Measurements from ENCODE around the gene ILF3.

Gene ILF3

GRCh38 chr19:10737722-10738121 lies 83.6 kb downstream of the ILF3 start:
- no peak for DNase-seq

DNA sequence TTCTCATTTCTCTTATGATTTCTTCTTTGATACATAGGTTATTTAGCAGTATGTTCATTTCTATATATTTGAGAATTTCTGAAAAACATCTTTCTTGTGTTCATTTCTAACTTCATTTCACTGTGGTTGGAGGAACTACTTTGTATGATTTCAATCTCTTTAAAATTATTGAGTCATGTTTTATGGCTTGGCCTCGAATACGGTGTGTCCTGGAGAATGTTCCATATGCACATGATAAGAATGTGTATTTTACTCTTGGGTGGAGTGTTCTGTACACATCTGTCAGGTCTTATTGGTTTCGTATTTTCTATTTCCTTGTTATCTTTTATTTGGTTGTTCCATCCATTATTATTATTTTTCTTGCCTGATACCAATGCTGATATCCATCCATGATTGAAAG lies 86.7 kb downstream of the ILF3 start:
- no peak for DNase-seq

Measured in CD4-positive, alpha-beta T cell treated with Interleukin-21 for 1 hour (primary cell).